K562 (cell line): ENCODE results near the gene GNG5. TPM values are rescaled to one million over a fixed set of nuclear protein-coding genes. Genes with fewer than 3 reads are reported as not detected.

Experiments used
- BRD9 ChIP-seq: fragments of 450-650 bp; IDR thresholded peaks from 2 replicates; pipeline ENCODE4 v1.6.1; 2018; ENCODE audit warnings: low read depth; ENCODE audit not compliant: partially characterized antibody
- CBX1 ChIP-seq: sonication (generic); IDR thresholded peaks from 2 replicates; pipeline ENCODE4 v1.6.1; 2016; ENCODE audit warnings: antibody characterized with exemption, low read depth, mild to moderate bottlenecking
- GABPA ChIP-seq: fragments of 200-800 bp; sonication (Bioruptor generic); conservative IDR thresholded peaks from 2 replicates; pipeline ENCODE4 v1.6.1; 2016; ENCODE audit warnings: low read depth, missing genetic modification characterization, missing compliant biosample characterization
- GATAD2A ChIP-seq: fragments of 450-650 bp; IDR thresholded peaks from 2 replicates; pipeline ENCODE4 v1.6.1; 2017
- GTF2F1 ChIP-seq: IDR thresholded peaks from 2 replicates; pipeline ENCODE4 v1.6.1; 2011; ENCODE audit warnings: low read depth, low read length, improper control_type of control experiment
- HEY1 ChIP-seq: fragments of 250-450 bp; sonication (Bioruptor Pico); IDR thresholded peaks from 2 replicates; pipeline ENCODE4 v1.5.0; 2020; ENCODE audit warnings: mild to moderate bottlenecking, moderate library complexity, borderline replicate concordance
- HLTF ChIP-seq: fragments of 450-650 bp; IDR thresholded peaks from 2 replicates; pipeline ENCODE4 v1.6.1; 2016
- MBD2 ChIP-seq: sonication (generic); IDR thresholded peaks from 2 replicates; pipeline ENCODE4 v1.6.1; 2016; ENCODE audit warnings: low read depth, borderline replicate concordance
- NFE2 ChIP-seq: IDR thresholded peaks from 2 replicates; pipeline ENCODE4 v1.6.1; 2014; ENCODE audit warnings: antibody characterized with exemption, low read depth
- PHF8 ChIP-seq: fragments of 200-600 bp; sonication (generic); IDR thresholded peaks from 2 replicates; pipeline ENCODE4 v1.6.1; 2012; ENCODE audit warnings: mixed run types, mild to moderate bottlenecking, inconsistent platforms, low read length, moderate library complexity, borderline replicate concordance
- PML ChIP-seq: IDR thresholded peaks from 2 replicates; pipeline ENCODE4 v1.6.1; 2012; ENCODE audit warnings: low read length, inconsistent platforms
- RBFOX2 ChIP-seq: fragments of 200-400 bp; formaldehyde crosslinking; IDR thresholded peaks from 2 replicates; pipeline ENCODE4 v1.6.1; 2017; ENCODE audit warnings: low read depth, mild to moderate bottlenecking, low read length, moderate library complexity
- SIN3A ChIP-seq, 2 experiments: fragments of 150-350 bp in 1 of 2; IDR thresholded peaks; 2 replicates each; pipeline ENCODE4 v1.6.1; 2011 to 2016; ENCODE audit warnings: borderline replicate concordance in 2 of 2, low read depth in 2 of 2, low read length in 2 of 2, mild to moderate bottlenecking in 2 of 2, moderate library complexity in 2 of 2; ENCODE audit not compliant: control insufficient read depth in 1 of 2
- SP1 ChIP-seq: sonication (generic); formaldehyde crosslinking; IDR thresholded peaks from 2 replicates; pipeline ENCODE4 v1.8.1; 2022; ENCODE audit warnings: mild to moderate bottlenecking, missing genetic modification reagents
- TARDBP ChIP-seq: fragments of 450-650 bp; IDR thresholded peaks from 2 replicates; pipeline ENCODE4 v1.6.1; 2016
- TOE1 ChIP-seq, 2 experiments: fragments of 450-650 bp in 1 of 2; sonication (generic) in 1 of 2; formaldehyde crosslinking in 1 of 2; IDR thresholded peaks; 2 replicates each; pipeline versions ENCODE4 v1.7.1 to v1.8.0; 2016 to 2022; ENCODE audit warnings: borderline replicate concordance in 2 of 2, mild to moderate bottlenecking in 2 of 2, antibody characterized with exemption in 1 of 2, inconsistent platforms in 1 of 2, low read depth in 1 of 2, missing genetic modification reagents in 1 of 2, moderate library complexity in 1 of 2
- ZBTB8A ChIP-seq: fragments of 450-650 bp; IDR thresholded peaks from 2 replicates; pipeline ENCODE4 v1.6.1; 2018; ENCODE audit warnings: mild to moderate bottlenecking, moderate library complexity; ENCODE audit not compliant: partially characterized antibody
- ZEB2 ChIP-seq: fragments of 450-650 bp; IDR thresholded peaks from 2 replicates; pipeline ENCODE4 v1.6.1; 2016
- ZNF133 ChIP-seq: fragments of 250-450 bp; sonication (Bioruptor Pico); IDR thresholded peaks from 2 replicates; pipeline ENCODE4 v1.4.0; 2020; ENCODE audit warnings: mild to moderate bottlenecking
- ZNF232 ChIP-seq: sonication (generic); formaldehyde crosslinking; IDR thresholded peaks from 2 replicates; pipeline ENCODE4 v1.8.0; 2022; ENCODE audit warnings: mild to moderate bottlenecking, missing genetic modification reagents
- ZNF75A ChIP-seq: fragments of 450-650 bp; formaldehyde crosslinking; IDR thresholded peaks from 2 replicates; pipeline ENCODE4 v1.4.0; 2020; ENCODE audit warnings: mild to moderate bottlenecking
- polyA plus RNA-seq, 8 experiments: library from polyadenylated mRNA; depleted of rRNA in 4 of 8; stranded (reverse) in 5 of 8; unstranded in 3 of 8; fragments of >200 nt; fragmentation: Nextera tagmentation in 2 of 8; fragmentation: Illumina TruSeq in 1 of 8; extraction: Ambion mirVana in 2 of 8; extraction: Trizol in 1 of 8; gene quantifications; 2 replicates each; pipeline versions ENCODE4 v1.2.1 to v1.2.3, GENCODE V29; 2011 to 2014; ENCODE audit warnings: inconsistent platforms in 1 of 8, missing spikeins in 1 of 8
- total RNA-seq, 7 experiments: library from RNA; depleted of rRNA in 6 of 7; stranded (reverse); fragments of >200 nt in 6 of 7; fragmentation: Illumina TruSeq in 2 of 7; extraction: Trizol in 2 of 7; gene quantifications; 2 replicates each; pipeline versions ENCODE4 v1.2.1 to v1.2.3, GENCODE V29; 2011 to 2021; ENCODE audit warnings: low replicate concordance in 1 of 7
- TF ChIP-seq, protein P1 (sequence below), 2 experiments: fragments of 450-650 bp in 1 of 2; sonication (generic) in 1 of 2; formaldehyde crosslinking in 1 of 2; IDR thresholded peaks in 1 of 2; conservative IDR thresholded peaks in 1 of 2; 2 replicates each; pipeline versions ENCODE4 v1.6.1 to v1.8.1; 2016 to 2023; ENCODE audit warnings: mild to moderate bottlenecking in 2 of 2, moderate library complexity in 2 of 2, inconsistent platforms in 1 of 2, missing genetic modification reagents in 1 of 2
- TF ChIP-seq, protein P2 (sequence below): sonication (generic); formaldehyde crosslinking; IDR thresholded peaks from 2 replicates; pipeline ENCODE4 v1.8.1; 2023; ENCODE audit warnings: mild to moderate bottlenecking, missing genetic modification reagents
- TF ChIP-seq, protein P3 (sequence below): fragments of 250-450 bp; sonication (Bioruptor Pico); IDR thresholded peaks from 2 replicates; pipeline ENCODE4 v1.4.0; 2020; ENCODE audit warnings: mild to moderate bottlenecking

GNG5 gene
- total and polyA plus RNA-seq, 9 of the 15 experiments (the other 6 are each of a cell fraction or from before 2014, with no cell fraction given): 61.9 to 243 (median 150) TPM

DNA sequence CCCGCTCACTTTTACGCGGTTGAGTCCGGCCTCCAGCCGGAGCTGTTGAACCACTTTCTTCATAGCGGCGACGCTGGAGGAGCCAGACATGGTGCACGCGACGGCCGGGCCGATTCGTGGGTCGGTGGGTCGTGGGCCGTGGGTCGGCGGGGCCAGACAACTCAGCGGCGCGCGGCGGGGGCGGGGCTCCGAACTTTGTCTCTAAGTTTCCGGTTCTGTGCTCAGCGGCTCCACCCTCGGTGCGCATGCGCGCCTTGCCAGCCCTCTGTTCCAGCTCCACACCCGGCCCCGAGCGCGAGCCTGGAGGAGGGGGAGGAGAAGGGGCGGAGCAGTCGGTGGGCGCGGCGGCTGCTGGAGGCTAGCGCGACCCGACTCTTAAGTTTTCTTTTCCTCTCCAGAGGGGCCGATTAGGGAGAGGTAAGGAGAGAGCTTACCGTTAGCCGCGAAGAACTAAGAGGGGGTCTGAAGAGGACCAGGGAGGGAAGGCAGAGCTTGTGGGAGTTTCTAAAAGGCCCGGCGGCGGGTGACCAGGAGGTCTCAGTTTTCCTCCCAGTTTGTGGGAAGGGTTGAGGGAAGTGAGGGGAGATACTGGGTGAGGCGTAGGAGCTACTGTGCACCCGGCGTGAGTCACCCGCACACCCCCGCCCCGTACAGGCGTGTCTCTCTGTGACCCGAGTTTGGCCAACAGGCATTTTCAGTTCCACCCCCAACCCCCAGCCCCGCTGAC, at the start of gene GNG5, which contains the start of gene SPATA1 (continued):
- TF ChIP-seq ZNF75A (CRISPR knock-in tag) (peak; percentile 82), ZNF232 (CRISPR knock-in tag) (no peak), HLTF (0 out of 2 replicates have a peak, but pooled peaks have one; percentile 58), GABPA (tag) (peak; percentile 80), SP1 (CRISPR knock-in tag) (peak; percentile 80), PHF8 (peak; percentile 84), MBD2 (peak; percentile 60), PML (peak; percentile 70; the same call in 1 of the 2 replicates), ZNF133 (CRISPR knock-in tag) (no peak), TARDBP (no peak), ZEB2 (peak; percentile 53; the same call in 1 of the 2 replicates), BRD9 (peak; percentile 88), HEY1 (CRISPR knock-in tag) (no peak), GTF2F1 (peak; percentile 64), ZBTB8A (no peak), TOE1 (IDR thresholded peaks at IDR 0.05; ENCODE audit: borderline replicate concordance) (peak; percentile 69; the same call in 1 of the 2 replicates), TOE1 (CRISPR knock-in tag; IDR thresholded peaks at IDR 0.05; ENCODE audit: borderline replicate concordance, low read depth) (no peak), CBX1 (peak; percentile 73; the same call in 1 of the 2 replicates), GATAD2A (no peak), RBFOX2 (peak; percentile 93), NFE2 (peak; percentile 12; the same call in 1 of the 2 replicates), SIN3A (IDR thresholded peaks at IDR 0.05; ENCODE audit: borderline replicate concordance in 2 of 2, control insufficient read depth in 1 of 2, low read depth in 2 of 2, low read length in 2 of 2) (peak in 1 of 2 experiments; percentile 82; a peak in 1 of 4 replicates)
- TF ChIP-seq, protein P1, sequence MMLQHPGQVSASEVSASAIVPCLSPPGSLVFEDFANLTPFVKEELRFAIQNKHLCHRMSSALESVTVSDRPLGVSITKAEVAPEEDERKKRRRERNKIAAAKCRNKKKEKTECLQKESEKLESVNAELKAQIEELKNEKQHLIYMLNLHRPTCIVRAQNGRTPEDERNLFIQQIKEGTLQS (IDR thresholded peaks at IDR 0.05): peak; percentile 96
- TF ChIP-seq, protein P1 (CRISPR knock-in tag; conservative IDR thresholded peaks at IDR 0.05): peak; percentile 95
- TF ChIP-seq, protein P2, sequence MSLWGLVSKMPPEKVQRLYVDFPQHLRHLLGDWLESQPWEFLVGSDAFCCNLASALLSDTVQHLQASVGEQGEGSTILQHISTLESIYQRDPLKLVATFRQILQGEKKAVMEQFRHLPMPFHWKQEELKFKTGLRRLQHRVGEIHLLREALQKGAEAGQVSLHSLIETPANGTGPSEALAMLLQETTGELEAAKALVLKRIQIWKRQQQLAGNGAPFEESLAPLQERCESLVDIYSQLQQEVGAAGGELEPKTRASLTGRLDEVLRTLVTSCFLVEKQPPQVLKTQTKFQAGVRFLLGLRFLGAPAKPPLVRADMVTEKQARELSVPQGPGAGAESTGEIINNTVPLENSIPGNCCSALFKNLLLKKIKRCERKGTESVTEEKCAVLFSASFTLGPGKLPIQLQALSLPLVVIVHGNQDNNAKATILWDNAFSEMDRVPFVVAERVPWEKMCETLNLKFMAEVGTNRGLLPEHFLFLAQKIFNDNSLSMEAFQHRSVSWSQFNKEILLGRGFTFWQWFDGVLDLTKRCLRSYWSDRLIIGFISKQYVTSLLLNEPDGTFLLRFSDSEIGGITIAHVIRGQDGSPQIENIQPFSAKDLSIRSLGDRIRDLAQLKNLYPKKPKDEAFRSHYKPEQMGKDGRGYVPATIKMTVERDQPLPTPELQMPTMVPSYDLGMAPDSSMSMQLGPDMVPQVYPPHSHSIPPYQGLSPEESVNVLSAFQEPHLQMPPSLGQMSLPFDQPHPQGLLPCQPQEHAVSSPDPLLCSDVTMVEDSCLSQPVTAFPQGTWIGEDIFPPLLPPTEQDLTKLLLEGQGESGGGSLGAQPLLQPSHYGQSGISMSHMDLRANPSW (CRISPR knock-in tag): peak; percentile 88; the same call in 1 of the 2 replicates
- TF ChIP-seq, protein P3, sequence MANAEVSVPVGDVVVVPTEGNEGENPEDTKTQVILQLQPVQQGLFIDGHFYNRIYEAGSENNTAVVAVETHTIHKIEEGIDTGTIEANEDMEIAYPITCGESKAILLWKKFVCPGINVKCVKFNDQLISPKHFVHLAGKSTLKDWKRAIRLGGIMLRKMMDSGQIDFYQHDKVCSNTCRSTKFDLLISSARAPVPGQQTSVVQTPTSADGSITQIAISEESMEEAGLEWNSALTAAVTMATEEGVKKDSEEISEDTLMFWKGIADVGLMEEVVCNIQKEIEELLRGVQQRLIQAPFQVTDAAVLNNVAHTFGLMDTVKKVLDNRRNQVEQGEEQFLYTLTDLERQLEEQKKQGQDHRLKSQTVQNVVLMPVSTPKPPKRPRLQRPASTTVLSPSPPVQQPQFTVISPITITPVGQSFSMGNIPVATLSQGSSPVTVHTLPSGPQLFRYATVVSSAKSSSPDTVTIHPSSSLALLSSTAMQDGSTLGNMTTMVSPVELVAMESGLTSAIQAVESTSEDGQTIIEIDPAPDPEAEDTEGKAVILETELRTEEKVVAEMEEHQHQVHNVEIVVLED (CRISPR knock-in tag): no peak
